Measurements from ENCODE around the gene SLC7A7. TPM values are rescaled to one million over a fixed set of nuclear protein-coding genes. Genes with fewer than 3 reads are reported as not detected.

Gene SLC7A7
- total RNA-seq, 2 experiments from 2014 or later = 0.89 to 1.1 TPM

- POLR2A ChIA-PET = interaction anchor here (1.0 to 2.5 kb wide), 4 partner anchors 16 to 484 kb away, joined by 4 to 11 read pairs (median 6); partner anchors contain the start of genes LRP10, OXA1L and PABPN1
- peaks cover 21% of the 10 kb centered on the region for H3K4me1 ChIP-seq (ENCODE audit: insufficient read depth, low read length)
- peaks cover 0 to 14% of the 10 kb centered on the region in 2 experiments for H3K9me3 ChIP-seq (ENCODE audit: control insufficient read depth in 1 of 2, insufficient read depth in 1 of 2, low read length in 2 of 2)
- H3K4me3 ChIP-seq (ENCODE audit: low read length) = peak overlapping the region; percentile 54
- peak in 3 of 14 experiments; percentile 39 to 41 (median 39) for DNase-seq
- Mint-ChIP-seq H3K27ac (peak overlapping the region; percentile 18), H3K4me1 (ENCODE audit: low read depth) (peaks cover 16% of the 10 kb centered on the region), H3K4me3 (peak overlapping the region; percentile 89), H3K36me3 (ENCODE audit: low read depth) (peaks cover 28% of the 10 kb centered on the region), H3K27me3 (peaks cover 28% of the 10 kb centered on the region), H3K9me3 (no peaks in the 10 kb centered on the region)
- H3K27me3 ChIP-seq (ENCODE audit: control insufficient read depth in 1 of 2, insufficient read depth in 2 of 2, low read length in 2 of 2) = peaks cover 23 to 24% of the 10 kb centered on the region in 2 experiments
- intact Hi-C loops (cut with DNase I, micrococcal nuclease) = no loop called here
- CTCF ChIA-PET = interaction anchor here (1.1 to 1.9 kb wide), 2 partner anchors 14 to 16 kb away, joined by 3 to 8 read pairs; no protein-coding TSS in a partner anchor
- no peak for TF ChIP-seq CTCF (IDR thresholded peaks at IDR 0.05)
- ATAC-seq (ENCODE audit: poor library complexity) = peak; percentile 39
- H3K36me3 ChIP-seq (ENCODE audit: insufficient read depth, low read length) = peaks cover 23% of the 10 kb centered on the region
- H3K27ac ChIP-seq (ENCODE audit: low read depth in 1 of 2, low read length in 2 of 2) = no peak overlapping the region
These were observed 22.0 kb upstream of the SLC7A7 start for GRCh38 chr14:22837114-22837749.

- Histone ChIP-seq H3K4me1 (ENCODE audit: insufficient read depth, low read length) (peaks cover 21% of the 10 kb centered on the region), H3K4me3 (ENCODE audit: low read length) (peak within 1 kb of the TSS; percentile 54), H3K36me3 (ENCODE audit: insufficient read depth, low read length) (peaks cover 25% of the 10 kb centered on the region), H3K27me3 (ENCODE audit: control insufficient read depth in 1 of 2, insufficient read depth in 2 of 2, low read length in 2 of 2) (peaks cover 23 to 24% of the 10 kb centered on the region in 2 experiments), H3K9me3 (ENCODE audit: control insufficient read depth in 1 of 2, insufficient read depth in 1 of 2, low read length in 2 of 2) (peaks cover 0 to 14% of the 10 kb centered on the region in 2 experiments), H3K27ac (ENCODE audit: low read depth in 1 of 2, low read length in 2 of 2) (no peak within 1 kb of the TSS)
- DNase-seq = no peak
- H3K9me3 Mint-ChIP-seq = no peaks in the 10 kb centered on the region
- TF ChIP-seq CTCF (IDR thresholded peaks at IDR 0.05) = no peak
- peak within 1 kb of the TSS; percentile 89 for H3K4me3 Mint-ChIP-seq
- ChIA-PET CTCF (interaction anchor here (1.1 to 1.9 kb wide), 2 partner anchors 14 to 16 kb away, joined by 3 to 8 read pairs; no protein-coding TSS in a partner anchor), POLR2A (interaction anchor here (1.0 to 2.5 kb wide), 4 partner anchors 17 to 484 kb away, joined by 4 to 11 read pairs (median 6); partner anchors contain the start of genes LRP10, OXA1L and PABPN1)
- ATAC-seq (ENCODE audit: poor library complexity) = no peak
- H3K27ac Mint-ChIP-seq = peak within 1 kb of the TSS; percentile 38
- peaks cover 18% of the 10 kb centered on the region for H3K4me1 Mint-ChIP-seq (ENCODE audit: low read depth)
- H3K27me3 Mint-ChIP-seq = peaks cover 25% of the 10 kb centered on the region
- intact Hi-C loops (cut with DNase I, micrococcal nuclease) = no loop called here
- H3K36me3 Mint-ChIP-seq (ENCODE audit: low read depth) = peaks cover 34% of the 10 kb centered on the region
These were observed 21.3 kb upstream of the SLC7A7 start, which contains the start of gene MMP14 for GRCh38 chr14:22836301-22837113. Gene MMP14 (plus strand): TSS chr14:22836585. CDS start chr14:22836818, 233 bp downstream.

- H3K9me3 ChIP-seq (ENCODE audit: control insufficient read depth in 1 of 2, insufficient read depth in 1 of 2, low read length in 2 of 2) = peaks cover 0 to 14% of the 10 kb centered on the region in 2 experiments
- peaks cover 20 to 24% of the 10 kb centered on the region in 2 experiments for H3K27me3 ChIP-seq (ENCODE audit: control insufficient read depth in 1 of 2, insufficient read depth in 2 of 2, low read length in 2 of 2)
- H3K4me3 ChIP-seq (ENCODE audit: low read length) = no peak overlapping the region
- no peaks in the 10 kb centered on the region for H3K9me3 Mint-ChIP-seq
- peaks cover 41% of the 10 kb centered on the region for H3K36me3 Mint-ChIP-seq (ENCODE audit: low read depth)
- POLR2A ChIA-PET = no interaction called here
- H3K27ac Mint-ChIP-seq = peak overlapping the region; percentile 38
- peaks cover 28% of the 10 kb centered on the region for H3K36me3 ChIP-seq (ENCODE audit: insufficient read depth, low read length)
- DNase-seq (no peak), ATAC-seq (ENCODE audit: poor library complexity) (no peak)
- peaks cover 23% of the 10 kb centered on the region for H3K27me3 Mint-ChIP-seq
- peaks cover 27% of the 10 kb centered on the region for H3K4me1 ChIP-seq (ENCODE audit: insufficient read depth, low read length)
- intact Hi-C loops (cut with DNase I, micrococcal nuclease) = no loop called here
- no peak overlapping the region for H3K27ac ChIP-seq (ENCODE audit: low read depth in 1 of 2, low read length in 2 of 2)
- CTCF ChIA-PET = interaction anchor here (1.2 kb wide), 1 partner anchor 13 kb away, joined by 4 read pairs; no protein-coding TSS in a partner anchor
- H3K4me3 Mint-ChIP-seq = peak overlapping the region; percentile 13
- no peak for TF ChIP-seq CTCF (IDR thresholded peaks at IDR 0.05)
- H3K4me1 Mint-ChIP-seq (ENCODE audit: low read depth) = peaks cover 27% of the 10 kb centered on the region
These were observed 20.3 kb upstream of the SLC7A7 start for GRCh38 chr14:22835505-22835904.

Data from CD4-positive, alpha-beta T cell (primary cell).